Stomach (tissue), 4 donors: ENCODE measurements around the gene SNX30.

ENCODE experiments used
- CTCF ChIP-seq, 7 experiments: fragments of 450-650 bp in 4 of 7; fragments of 200-600 bp in 3 of 7; sonication (generic) in 3 of 7; IDR thresholded peaks; one replicate each; pipeline ENCODE4 v1.5.1; 2016 to 2019; ENCODE audit warnings: antibody characterized with exemption in 7 of 7, control low read depth in 2 of 7, mild to moderate bottlenecking in 1 of 7
- EP300 ChIP-seq: sonication (generic); formaldehyde crosslinking; IDR thresholded peaks from one replicate; pipeline ENCODE4 v1.6.1; 2017; ENCODE audit warnings: antibody characterized with exemption
- POLR2A ChIP-seq, 4 donors: fragments of 450-650 bp; IDR thresholded peaks; one replicate each; pipeline ENCODE4 v1.6.1; 2016; ENCODE audit warnings: antibody characterized with exemption in 4 of 4, control low read depth in 2 of 4, mild to moderate bottlenecking in 1 of 4, moderate library complexity in 1 of 4
- POLR2AphosphoS5 ChIP-seq, 3 donors: sonication (generic); formaldehyde crosslinking; IDR thresholded peaks; one replicate each; pipeline ENCODE4 v1.6.1; 2016; ENCODE audit warnings: antibody characterized with exemption in 3 of 3

- no peak for TF ChIP-seq POLR2A (IDR thresholded peaks at IDR 0.05)
- no peak for TF ChIP-seq POLR2AphosphoS5 (IDR thresholded peaks at IDR 0.05)
- no peak for TF ChIP-seq CTCF (IDR thresholded peaks at IDR 0.05)
- TF ChIP-seq EP300: no peak
Measured at GRCh38 chr9:112839331-112839730, 88.8 kb downstream of the SNX30 start.
